HG03432 (cell line): ENCODE data around the gene EDC3.
"Not testable (repeated sequence)": the region's sequence is repeated elsewhere in the genome, so short reads cannot be mapped to it uniquely, and the experiment has no call there.

Experiments
- ATAC-seq: cut with Tn5 transposase; IDR thresholded peaks from one replicate; pipeline ENCODE4 v1.9.1; 2021; ENCODE audit warnings: mild to moderate bottlenecking, moderate library complexity; ENCODE audit not compliant: unreplicated experiment

EDC3 gene

DNA sequence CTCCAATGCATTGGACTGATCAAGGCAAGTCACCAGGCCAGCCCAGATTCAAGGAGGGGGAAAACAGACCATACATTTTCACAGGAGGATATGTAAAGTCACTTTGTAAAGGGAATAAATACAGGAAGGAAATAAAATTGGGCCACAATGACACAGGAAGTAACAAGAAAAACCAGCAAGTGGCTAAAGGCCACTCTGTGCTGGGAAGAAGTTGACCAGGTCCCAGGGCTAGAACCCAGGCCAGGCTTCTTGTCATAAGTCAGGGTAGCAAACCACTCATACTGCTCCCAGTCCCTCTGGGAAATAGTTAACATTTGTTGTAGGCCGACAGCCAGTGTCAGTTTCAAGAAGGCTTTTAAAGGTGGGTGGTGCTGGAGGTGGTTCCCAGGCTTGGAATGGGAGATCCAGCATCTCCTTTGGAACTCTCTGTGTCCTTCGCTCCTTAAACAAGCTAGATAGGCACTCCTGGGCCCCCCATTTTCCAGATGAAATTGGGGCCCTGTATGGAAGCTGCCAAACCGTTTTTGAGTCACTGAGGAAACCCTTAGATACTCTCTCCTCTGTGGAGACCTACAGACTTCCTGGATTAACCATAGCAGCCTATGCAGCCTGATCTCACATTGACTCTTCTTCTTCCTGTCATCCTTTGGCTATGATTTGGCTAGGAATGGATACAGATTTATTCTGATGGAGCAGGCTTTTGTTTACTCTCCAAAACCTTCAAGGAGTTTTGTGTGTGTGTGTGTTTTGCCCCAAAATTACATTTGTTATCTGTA is 14.7 kb upstream of the EDC3 start:
- ATAC-seq: no peak

DNA sequence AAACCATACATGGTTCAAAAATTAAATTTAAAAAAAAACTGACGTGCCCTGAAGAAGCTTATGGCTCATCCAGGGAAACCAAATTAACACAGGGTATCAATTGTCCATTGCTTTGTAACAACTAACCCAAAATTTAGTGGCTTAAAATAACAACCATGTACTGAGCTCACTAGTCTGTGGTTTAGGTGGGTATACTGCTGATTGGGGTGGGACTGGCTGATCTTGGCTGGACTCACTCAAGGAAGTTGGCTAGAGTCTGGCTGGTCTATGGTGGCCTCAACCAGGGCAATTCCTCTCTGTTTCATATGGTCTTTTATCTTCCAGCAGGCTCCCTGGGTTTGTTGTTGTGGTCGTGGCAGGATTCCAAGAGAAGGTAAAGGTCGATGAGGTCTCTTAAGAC is 14.1 kb upstream of the EDC3 start:
- no peak for ATAC-seq

DNA sequence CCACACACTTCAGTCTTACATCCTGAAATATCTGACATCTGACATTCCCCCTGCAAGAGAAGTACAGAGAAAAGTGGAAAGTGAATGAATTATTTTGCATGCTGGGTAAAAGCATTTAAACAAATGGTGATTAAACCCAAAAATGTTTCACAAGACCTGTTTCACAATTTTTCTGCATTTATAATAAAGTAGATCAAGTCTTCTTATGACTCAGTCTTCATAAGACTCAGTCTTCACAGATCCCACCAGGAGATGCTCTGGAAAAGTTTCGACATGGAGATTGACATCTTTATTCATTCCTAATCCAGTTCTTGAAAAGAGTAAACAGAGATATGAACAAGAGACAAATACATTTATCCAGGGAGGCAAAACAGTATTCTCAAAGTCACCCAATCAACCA is 13.2 kb upstream of the EDC3 start:
- no peak for ATAC-seq

DNA sequence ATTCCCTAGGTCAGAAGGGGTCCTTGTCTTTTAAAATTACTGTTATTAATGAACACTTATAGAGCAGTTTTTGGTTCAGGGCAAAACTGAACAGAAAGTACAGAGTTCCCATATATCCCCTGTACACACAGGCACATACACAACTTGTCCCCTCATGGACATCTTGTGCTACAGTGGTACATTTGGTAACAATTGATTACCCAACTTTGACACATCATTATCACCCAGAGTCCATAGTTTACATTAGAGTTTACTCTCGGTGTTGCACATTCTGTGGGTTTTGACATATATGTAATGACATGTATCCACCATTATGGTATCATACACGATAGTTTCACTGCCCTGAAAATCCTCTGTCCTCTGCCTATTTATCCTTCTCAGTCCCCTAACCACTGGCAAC is 984 bp upstream of the EDC3 start:
- ATAC-seq: no peak

DNA sequence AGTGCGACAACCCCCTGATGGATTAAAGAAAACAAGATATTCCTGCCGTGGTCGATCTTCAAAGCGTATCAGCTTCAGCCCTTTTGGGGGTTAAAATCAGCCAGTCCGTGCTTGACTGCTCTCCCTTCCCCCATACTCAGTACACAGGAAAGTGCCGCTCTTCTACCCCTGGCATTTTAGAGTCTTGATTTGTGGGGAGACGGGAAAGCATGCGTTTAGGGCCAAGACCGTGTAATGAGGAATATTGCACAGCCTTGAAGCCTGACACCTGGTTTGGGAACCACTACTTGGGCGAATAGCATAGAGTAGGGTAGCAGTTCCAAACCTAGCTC is 540 bp upstream of the EDC3 start:
- ATAC-seq: no peak

DNA sequence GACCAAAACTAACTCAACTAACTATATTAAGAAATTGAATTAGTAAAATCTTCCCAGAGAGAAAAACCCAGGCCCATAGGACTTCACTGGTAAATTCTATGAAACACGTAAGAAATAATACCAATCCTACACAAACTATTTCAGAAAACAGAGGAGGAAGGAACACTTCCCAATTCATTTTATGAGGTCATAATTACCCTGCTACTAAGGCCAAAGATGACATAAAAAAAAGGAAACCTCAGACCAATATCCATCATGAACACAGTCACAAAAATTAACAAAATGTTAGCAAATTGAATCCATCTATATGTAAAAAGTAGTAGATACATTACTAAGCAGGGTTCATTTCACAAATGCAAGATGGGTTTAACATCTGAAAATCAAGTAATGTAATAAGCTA is 3.5 kb downstream of the EDC3 start:
- no peak for ATAC-seq

DNA sequence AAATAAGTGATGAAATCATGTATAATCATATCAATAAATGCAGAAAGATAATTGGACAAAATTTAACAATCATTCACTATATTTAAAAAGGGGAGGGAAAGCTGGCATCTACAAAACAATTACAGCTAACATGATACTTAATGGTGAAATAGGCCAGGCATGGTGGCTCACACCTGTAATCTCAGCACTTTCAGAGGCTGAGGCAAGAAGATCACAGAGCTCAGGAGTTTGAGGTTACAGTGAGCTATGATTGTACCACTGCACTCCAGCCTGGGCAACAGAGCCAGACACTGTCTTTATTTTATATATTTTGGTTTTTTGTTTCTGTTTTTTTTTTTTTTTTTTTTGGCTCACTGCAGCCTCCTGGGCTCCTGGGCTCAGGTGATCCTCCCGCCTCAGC is 12.1 kb downstream of the EDC3 start:
- no peak for ATAC-seq

DNA sequence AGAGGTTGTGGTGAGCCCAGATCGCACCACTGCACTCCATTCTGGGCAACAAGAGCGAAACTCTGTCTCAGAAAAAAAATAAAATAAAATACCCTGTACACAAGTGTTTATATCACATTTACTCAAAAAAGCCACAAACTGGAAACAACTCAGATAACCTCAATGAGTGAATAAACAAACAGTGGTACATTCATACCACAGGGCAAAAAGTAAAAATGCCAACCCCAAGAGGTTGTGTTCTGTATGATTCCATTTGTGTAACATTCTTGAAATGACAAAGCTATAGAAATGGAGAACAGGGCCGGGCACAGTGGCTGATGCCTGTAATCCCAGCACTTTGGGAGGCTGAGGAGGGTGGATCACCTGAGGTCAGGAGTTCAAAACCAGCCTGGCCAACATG is 12.9 kb downstream of the EDC3 start:
- no peak for ATAC-seq

DNA sequence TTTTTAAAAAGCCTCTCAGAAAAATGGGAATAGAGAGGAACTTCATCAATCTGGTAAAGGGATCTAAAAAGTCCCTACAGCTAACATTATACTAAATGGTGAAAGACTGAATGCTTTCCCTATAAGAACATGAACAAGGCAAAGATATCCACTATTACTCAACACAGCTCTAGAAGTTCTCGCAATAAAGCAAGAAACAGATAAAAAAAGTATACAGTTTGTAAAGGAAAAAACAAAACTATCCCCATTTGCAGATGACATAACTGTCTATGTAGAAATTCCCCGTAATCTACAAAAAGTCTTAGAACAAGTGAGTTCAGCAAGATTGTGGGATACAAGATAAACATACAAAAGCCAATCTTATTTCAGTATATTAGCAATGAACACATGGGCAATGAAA is 15.4 kb downstream of the EDC3 start:
- ATAC-seq: no peak

DNA sequence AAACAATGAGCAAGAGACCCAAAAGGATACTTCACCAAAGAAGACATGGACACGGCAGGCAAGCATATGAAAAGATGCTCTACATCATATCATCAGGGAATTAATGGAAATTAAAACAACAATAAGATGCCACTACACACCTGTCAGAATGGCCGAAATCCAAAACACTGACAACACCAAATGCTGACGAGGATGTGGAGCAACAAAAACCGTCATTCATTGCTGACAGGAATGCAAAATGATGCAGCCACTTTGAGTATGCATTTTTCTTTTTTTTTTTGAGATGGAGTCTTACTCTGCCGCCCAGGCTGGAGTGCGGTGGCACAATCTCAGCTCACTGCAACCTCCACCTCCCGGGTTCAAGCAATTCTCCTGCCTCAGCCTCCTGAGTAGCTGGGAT is 19.0 kb downstream of the EDC3 start:
- no peak for ATAC-seq

DNA sequence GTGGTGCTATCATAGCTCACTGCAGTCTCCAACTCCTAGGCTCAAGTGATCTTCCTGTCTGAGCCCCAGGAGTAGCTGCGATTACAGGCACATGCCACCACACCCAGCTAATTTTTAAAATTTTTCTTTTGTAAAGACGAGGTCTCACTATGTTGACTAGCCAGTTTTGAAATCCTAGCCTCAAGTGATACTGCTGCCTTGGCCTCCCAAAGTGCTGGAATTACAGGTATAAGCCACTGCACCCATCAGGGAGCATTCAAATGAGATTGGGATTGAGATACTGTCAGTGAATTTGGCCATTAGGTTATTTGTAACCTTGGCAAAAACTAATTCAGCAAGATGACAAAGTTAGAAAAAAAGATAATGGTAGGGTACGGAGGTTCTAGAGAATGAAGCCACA is 21.7 kb downstream of the EDC3 start:
- ATAC-seq: no peak

DNA sequence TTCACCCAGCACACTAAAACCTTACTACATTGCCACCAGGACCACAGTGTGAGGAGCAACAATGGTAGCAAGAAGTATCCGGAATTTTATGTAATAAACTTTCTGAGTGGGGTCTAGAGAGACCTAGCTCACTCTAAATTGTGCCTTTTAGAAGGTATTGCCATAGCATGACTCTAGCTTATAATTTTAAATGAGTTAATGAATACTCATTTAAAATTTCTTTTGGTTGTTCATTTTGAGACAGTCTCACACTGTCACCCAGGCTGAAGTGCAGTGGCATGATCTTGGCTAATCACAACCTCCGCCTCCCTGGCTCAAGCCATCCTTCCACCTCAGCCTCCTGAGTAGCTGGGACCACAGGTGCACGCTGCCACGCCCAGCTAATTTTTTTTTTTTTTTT is 26.2 kb downstream of the EDC3 start:
- ATAC-seq: no peak

DNA sequence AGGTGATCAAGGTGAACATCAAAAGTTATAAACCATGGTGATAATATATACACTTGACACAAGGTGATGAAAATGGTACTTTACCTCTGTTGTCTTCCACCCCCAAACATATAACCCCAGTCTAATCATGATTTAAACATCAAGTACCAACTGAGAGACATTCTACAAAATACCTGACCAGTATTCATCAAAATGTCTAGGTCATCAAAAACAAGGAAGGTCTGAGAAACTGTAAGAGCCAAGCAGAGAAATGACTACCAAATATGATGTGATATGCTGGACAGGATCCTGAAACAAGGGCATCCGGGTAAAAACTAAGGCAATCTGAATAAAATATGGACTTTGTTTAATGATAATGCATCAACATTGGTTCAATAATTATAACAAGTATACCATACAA is 27.8 kb downstream of the EDC3 start:
- ATAC-seq: no peak

DNA sequence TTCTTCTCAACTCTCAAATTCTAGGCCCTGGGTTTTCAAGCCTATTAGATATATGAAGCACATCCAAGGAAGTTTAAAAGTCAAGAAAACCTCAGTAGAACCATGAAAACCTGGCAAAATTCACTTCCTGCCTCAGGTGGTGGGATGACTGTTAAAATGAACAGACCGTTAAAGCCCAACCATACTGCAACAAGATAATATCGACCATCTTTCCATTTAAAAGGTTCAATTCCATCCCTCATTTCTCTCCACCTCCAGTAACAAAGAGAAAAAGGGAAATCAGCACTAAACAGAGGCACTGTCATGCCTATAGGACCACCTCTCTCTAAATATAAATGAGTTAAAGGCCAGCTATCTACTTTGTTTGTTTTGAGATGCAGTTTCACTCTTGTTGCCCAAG is 31.2 kb downstream of the EDC3 start:
- no peak for ATAC-seq

DNA sequence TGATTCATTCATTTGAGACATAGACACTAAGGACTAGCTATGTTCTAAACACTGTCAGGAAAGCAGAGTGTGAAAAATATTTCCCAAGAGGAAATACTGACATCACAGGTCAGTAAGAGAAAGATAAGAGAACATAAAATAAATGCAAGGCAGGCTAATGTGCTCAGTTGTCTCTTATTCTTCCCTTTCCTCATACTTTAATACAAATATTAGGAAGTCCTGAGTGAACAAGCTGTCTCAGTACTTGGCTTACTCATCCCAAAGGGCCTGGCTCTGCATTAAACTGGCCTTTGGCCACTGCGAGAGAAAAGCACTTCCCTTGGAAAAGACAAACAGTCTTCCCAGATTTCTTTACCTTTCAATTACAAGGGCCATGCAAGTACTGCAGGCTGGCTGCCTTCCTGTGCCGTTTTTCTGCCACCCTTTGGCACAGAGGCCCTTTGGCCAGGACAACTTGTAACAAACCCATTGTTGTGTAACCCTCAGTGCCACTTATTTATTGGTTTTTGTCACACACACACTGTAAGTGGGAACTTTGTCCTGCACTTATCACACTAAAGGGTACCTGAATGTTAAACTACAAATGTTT is 31.7 kb downstream of the EDC3 start:
- no peak for ATAC-seq

DNA sequence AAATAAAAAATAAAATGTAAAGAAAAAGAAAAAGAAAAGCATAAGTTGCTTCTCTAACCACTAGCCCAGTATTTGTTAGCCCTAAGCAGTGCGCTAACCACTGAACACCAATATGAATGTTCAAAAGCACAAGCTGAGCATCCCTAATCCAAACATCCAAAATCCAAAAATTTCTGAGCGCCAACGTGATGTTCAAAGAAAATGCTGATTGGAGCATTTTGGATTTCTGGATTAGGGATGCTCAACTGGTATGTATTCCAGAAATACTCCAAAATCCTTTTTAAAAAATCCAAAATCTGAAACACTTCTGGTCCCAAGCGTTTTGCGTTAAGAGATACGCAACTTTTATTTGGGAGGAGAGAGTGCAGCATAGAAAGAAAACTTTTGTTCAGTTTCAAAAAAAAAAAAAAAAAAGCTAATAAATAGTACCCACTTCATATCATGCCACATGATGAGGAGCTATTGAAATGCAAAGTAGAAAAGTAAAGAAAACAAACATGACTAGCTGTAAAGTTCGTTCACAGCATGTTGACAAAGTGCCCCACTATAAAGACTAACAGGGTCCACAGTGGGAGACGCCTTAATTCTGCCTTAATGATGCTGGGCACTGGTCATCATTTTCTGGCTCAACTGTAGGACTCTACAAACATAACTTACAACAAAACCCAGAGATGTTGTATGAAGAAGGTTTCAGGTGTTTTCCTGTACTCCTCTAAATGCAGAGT is 32.4 kb downstream of the EDC3 start:
- ATAC-seq: no peak

DNA sequence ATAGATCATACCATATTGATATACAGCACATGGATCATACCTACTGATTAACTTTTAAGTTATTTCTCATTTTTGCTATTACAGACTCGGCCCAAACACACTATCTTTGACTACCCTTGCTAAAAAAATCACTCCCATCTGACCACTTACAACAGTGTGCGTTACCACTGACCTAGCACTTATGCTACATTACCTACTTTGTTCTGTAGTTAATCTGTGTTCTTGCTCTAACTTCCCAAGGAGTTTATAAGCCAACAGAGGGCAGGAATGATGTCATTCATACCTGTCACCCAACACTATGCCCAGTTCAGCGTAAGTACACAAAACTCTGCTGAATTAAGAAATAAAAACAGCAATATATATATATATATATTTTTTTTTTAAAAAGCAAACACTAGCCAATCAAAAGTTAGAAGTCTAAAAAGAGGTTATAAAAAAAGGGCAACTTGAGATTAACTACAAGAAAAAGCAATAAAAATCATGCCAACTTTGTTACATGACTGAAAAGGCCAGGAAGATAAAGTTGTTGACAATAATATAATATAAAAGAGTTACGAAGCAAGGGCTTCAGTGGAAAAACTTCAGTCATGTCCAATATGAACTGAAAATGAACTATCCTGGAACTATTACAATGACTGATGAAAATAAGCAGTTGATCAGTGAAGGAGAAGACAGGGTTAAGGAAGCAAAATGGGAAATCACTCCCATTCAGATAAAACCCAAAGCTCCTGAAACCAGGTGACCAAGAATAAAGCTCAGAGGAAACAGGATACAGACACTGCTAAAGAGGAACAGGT is 33.6 kb downstream of the EDC3 start:
- ATAC-seq: no peak

DNA sequence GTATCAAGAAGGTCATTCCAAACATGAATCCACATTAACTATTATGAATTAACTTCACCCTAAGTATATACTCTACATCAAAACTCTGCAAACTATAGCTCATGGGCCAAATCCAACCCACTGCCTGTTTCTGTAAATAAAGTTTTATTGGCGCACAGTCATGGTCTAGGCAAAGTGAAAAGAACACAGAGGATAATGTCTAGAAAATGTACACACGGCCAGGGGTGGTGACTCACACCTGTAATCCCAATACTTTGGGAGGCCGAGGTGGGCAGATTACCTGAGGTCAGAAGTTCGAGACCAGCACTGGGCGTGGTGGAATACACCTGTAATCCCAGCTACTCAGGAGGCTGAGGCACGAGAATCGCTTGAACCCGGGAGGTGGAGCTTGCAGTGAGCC is 34.5 kb downstream of the EDC3 start:
- not testable (repeated sequence) for ATAC-seq

DNA sequence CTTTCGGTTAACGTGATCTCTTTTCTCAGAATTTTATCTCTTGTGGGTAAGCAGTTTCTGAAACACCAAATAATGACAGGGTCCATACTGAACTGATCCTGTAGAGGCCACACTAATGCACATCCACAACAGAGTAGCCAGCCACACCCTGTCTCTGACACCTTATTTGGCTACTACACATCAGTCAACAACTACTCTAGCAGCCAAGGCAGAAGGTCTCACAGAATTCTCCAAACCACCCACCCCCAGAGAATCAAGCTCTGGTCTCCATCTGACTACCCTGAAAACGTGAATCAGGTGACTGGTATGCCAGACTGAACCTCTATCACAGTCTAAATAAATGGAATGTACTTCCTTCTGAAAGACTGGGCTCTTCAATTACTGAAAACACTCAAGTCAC is 38.0 kb downstream of the EDC3 start:
- no peak for ATAC-seq

DNA sequence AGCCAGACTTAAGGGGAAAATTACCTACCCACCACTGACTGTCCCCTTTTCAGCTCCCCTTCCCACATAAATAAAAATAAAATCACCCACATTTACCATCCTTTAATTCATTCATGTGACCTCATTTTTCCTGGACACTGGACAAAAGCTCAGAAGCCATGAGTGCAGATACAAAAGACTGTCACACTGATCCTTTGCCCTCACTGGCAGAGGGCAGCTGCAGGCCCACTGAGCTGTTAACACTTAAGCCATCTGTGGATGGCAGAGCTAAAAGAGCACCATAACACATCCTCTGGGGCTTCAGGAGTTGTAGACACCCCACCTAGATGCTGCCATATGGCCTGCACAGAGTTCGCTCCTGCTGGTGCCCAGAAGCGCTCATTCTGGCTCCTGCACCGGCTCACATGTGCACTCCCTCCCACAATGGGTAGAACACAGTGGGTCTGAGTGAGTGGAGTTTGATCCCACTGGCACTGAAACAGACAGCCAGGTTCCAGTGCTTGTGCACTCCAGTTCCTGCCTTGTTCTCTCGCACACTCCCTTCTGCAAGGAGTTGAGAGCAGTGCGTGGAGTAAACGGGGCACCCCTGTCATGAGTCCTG is 38.8 kb downstream of the EDC3 start:
- no peak for ATAC-seq

DNA sequence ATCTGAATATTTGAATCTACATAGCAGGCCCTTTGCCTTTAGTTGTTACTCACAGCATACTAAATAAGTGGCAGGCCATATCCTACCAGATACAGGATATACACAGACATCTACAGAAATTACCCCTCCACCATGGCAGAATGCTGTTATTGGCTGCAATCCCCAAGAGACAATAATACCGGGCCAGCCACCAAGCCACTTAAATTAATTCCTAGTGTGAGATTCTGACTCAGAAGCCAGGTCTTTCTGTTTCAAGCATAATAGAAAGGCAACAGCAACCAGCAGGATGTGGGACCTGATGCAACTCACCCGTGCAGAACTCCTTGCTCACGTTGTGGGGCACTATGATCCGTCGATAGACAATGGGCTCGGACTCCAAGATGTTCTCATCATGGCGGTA is 40.4 kb downstream of the EDC3 start:
- ATAC-seq: no peak
